Left lung (tissue), 10 donors: ENCODE results near the gene AATF. TPM values are rescaled to one million over a fixed set of nuclear protein-coding genes. Genes with fewer than 3 reads are reported as not detected.
A peak's percentile ranks its signal among the peaks of the same experiment; 100 is the strongest.

Source experiments
- ATAC-seq: fragments of 200-7000 bp; cut with Tn5 transposase; one replicate; pipeline ENCODE4 v1.9.1; 2020; ENCODE audit warnings: moderate library complexity
- DNase-seq, 4 donors: peaks; one replicate each; pipeline ENCODE4 v3.0.0-alpha.2; 2013 to 2020
- H3K27ac ChIP-seq, 2 donors: fragments of 200-600 bp; sonication (generic) in 1 of 2; one replicate each; pipeline versions ENCODE4 v1.5.0 to v1.8.0; 2020 to 2021
- H3K27me3 ChIP-seq, 2 donors: fragments of 200-600 bp; sonication (generic) in 1 of 2; one replicate each; pipeline versions ENCODE4 v1.5.0 to v1.8.0; 2020 to 2021
- H3K36me3 ChIP-seq, 2 donors: fragments of 200-600 bp; sonication (generic) in 1 of 2; one replicate each; pipeline versions ENCODE4 v1.5.0 to v1.8.0; 2020 to 2021
- H3K4me1 ChIP-seq, 2 donors: fragments of 200-600 bp; one replicate each; pipeline ENCODE4 v1.8.0; 2021
- H3K4me3 ChIP-seq, 2 donors: fragments of 200-600 bp; sonication (generic) in 1 of 2; one replicate each; pipeline versions ENCODE4 v1.5.0 to v1.8.0; 2020 to 2021; ENCODE audit warnings: mild to moderate bottlenecking in 1 of 2
- H3K9me3 ChIP-seq, 2 donors: fragments of 200-600 bp; sonication (generic) in 1 of 2; one replicate each; pipeline versions ENCODE4 v1.5.0 to v1.8.0; 2020 to 2021
- CTCF ChIP-seq, 2 donors: fragments of 200-600 bp; sonication (generic) in 1 of 2; IDR thresholded peaks; one replicate each; pipeline versions ENCODE4 v1.5.0 to v1.8.0; 2021; ENCODE audit warnings: antibody characterized with exemption in 2 of 2
- intact Hi-C, 2 donors: fragments of 100-400 bp; cut with DNase I; formaldehyde crosslinking; loops; one replicate each; pipeline versions ENCODE4 v1.11.2 to v1.14.2; 2022
- polyA plus RNA-seq, 6 donors: library from polyadenylated mRNA; unstranded; fragments of 120-200 nt; gene quantifications; one replicate each; pipeline ENCODE4 v1.2.1, GENCODE V29; 2013; ENCODE audit not compliant: insufficient read length in 6 of 6
- total RNA-seq, 2 donors: library from RNA; stranded (reverse); fragmentation: NEBNext Ultra II Directional; extraction: Animal tissue kit (Norgen Biotek cat#: 25700); gene quantifications; one replicate each; pipeline ENCODE4 v1.2.1, GENCODE V29; 2021
- donor health status: DM: no; HTN: yes; CAD: no.
- donor health status: DM: no; HTN: no; CAD: no.

Gene AATF
- total and polyA plus RNA-seq, 8 donors, result 31.6 to 42.4 (median 37.8) TPM

- peaks cover 0 to 84% of the 10 kb centered on the region in 2 donors for H3K36me3 ChIP-seq
- intact Hi-C loops, result no loop called here
- no peaks in the 10 kb centered on the region for H3K9me3 ChIP-seq
- no peak for TF ChIP-seq CTCF (IDR thresholded peaks at IDR 0.05)
- ATAC-seq, result no peak
- no peak overlapping the region for H3K4me3 ChIP-seq
- DNase-seq, result no peak
- no peaks in the 10 kb centered on the region for H3K27me3 ChIP-seq
- peak overlapping the region in 1 of 2 donors; percentile 39 for H3K27ac ChIP-seq
- peaks cover 0 to 23% of the 10 kb centered on the region in 2 donors for H3K4me1 ChIP-seq
Observed at GRCh38 chr17:37090941-37091340, 142.2 kb downstream of the AATF start.

DNA sequence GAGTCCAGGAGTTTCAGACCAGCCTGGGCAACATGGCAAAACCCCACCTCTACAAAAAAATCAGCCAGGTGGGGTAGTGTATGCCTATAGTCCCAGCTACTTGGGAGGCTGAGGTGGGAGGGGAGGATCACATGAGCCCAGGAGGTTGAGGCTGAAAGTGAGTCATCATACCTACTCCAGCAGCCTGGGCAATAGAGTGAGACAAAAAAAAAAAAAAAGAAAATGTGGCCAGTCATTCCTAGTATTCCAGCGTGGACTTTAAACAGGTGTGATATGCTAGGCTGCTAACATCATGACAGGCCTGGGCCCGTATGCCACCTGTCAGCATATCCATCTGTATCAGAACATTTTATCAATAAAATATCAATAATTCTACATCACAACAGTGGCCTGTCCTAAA, 143.3 kb downstream of the AATF start:
- peak; percentile 31 for ATAC-seq
- Histone ChIP-seq H3K36me3 (peaks cover 0 to 84% of the 10 kb centered on the region in 2 donors), H3K27ac (no peak overlapping the region), H3K4me1 (peaks cover 0 to 23% of the 10 kb centered on the region in 2 donors), H3K9me3 (no peaks in the 10 kb centered on the region), H3K4me3 (no peak overlapping the region), H3K27me3 (no peaks in the 10 kb centered on the region)
- TF ChIP-seq CTCF (IDR thresholded peaks at IDR 0.05), result no peak
- intact Hi-C loops, result no loop called here
- DNase-seq, result no peak

DNA sequence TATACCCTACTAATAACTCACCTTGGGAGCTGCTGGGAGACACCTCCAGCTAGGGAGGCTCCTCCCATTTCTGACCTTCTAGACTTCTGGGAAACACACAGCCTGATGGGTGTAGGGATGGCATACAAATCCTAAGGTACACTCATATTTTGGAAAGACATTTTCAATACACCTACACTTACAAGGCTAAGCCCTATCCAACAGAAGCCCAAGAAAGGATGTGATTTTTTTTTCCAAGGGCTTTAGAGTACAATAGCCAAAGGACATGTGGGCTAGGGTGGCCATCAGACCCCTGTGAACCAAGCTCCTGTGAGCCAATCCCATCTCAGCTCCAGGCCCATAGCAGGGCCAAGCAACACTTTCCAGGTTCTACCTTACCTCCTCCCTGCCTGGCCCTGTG, 143.9 kb downstream of the AATF start:
- Histone ChIP-seq H3K4me3 (no peak overlapping the region), H3K9me3 (no peaks in the 10 kb centered on the region), H3K4me1 (peaks cover 0 to 23% of the 10 kb centered on the region in 2 donors), H3K36me3 (peaks cover 0 to 84% of the 10 kb centered on the region in 2 donors), H3K27me3 (no peaks in the 10 kb centered on the region), H3K27ac (no peak overlapping the region)
- TF ChIP-seq CTCF (IDR thresholded peaks at IDR 0.05), result no peak
- no peak for DNase-seq
- intact Hi-C loops, result no loop called here
- ATAC-seq, result no peak

- H3K4me1 ChIP-seq, result peaks cover 0 to 14% of the 10 kb centered on the region in 2 donors
- no peak for TF ChIP-seq CTCF (IDR thresholded peaks at IDR 0.05)
- H3K36me3 ChIP-seq, result peaks cover 0 to 70% of the 10 kb centered on the region in 2 donors
- H3K9me3 ChIP-seq, result no peaks in the 10 kb centered on the region
- ATAC-seq (no peak), DNase-seq (no peak)
- H3K27ac ChIP-seq, result no peak overlapping the region
- H3K27me3 ChIP-seq, result no peaks in the 10 kb centered on the region
- no peak overlapping the region for H3K4me3 ChIP-seq
- intact Hi-C loops, result no loop called here
Observed at GRCh38 chr17:37094391-37094790, 145.6 kb downstream of the AATF start.

DNA sequence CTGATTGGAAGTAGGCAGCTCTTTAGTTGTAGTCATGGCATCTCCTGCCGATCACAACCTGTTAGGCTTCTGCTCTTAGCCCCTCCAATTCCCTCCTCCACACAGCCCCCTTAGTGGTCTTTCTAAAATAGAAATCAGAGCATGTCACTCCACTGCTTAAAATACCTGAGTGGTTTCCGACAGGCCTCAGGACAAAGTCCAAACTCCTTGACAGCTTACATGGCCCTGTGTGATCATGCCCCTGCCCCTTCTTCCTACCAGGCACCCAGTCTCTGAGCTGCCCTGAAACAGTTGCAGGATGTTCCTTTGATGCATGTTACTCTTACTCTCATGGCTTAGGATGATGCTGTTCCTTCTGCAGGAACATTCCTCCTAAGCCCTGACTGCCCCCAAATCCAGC, 147.3 kb downstream of the AATF start:
- DNase-seq (no peak), ATAC-seq (no peak)
- H3K4me1 ChIP-seq, result no peaks in the 10 kb centered on the region
- H3K4me3 ChIP-seq, result no peak overlapping the region
- H3K27me3 ChIP-seq, result no peaks in the 10 kb centered on the region
- no peak overlapping the region for H3K27ac ChIP-seq
- intact Hi-C loops, result no loop called here
- no peak for TF ChIP-seq CTCF (IDR thresholded peaks at IDR 0.05)
- no peaks in the 10 kb centered on the region for H3K9me3 ChIP-seq
- H3K36me3 ChIP-seq, result peaks cover 0 to 67% of the 10 kb centered on the region in 2 donors
